ENCODE measurements around the gene HS1BP3.

The HS1BP3 gene

GRCh38 chr2:20674974-20675679 is 24.2 kb upstream of the HS1BP3 start:
- DNase-seq, result no peak

DNA sequence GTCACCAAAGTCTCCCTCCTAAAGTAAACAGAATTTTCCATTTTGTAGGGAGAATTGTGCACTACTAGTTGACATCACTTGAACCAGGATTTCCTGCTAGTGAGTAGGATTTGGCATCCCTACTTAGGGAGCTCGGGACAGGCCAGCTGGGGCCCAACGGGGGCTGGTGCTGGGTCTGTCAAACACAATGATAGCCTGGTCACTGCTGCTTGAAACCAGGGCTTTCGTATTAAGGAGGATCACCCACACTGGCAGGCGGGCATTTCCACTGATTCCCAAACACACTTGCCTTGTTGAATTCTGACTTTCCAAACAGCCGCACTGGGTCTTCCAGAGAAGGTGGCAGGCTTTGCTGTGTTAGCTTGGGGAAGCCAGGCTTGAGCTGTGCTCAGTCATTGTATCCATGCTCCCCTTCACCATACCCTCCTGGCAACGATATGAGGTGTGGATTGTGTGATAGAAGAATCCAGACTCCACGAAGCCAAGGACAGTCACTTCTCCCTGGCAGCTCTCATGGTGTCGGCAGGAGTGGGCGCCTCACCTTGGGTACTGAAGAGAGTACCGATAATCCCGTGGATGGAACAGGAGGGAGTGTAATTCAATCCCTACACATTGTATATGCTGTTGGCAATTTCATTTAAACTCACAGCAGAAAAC is 23.5 kb upstream of the HS1BP3 start:
- no peak for DNase-seq

DNA sequence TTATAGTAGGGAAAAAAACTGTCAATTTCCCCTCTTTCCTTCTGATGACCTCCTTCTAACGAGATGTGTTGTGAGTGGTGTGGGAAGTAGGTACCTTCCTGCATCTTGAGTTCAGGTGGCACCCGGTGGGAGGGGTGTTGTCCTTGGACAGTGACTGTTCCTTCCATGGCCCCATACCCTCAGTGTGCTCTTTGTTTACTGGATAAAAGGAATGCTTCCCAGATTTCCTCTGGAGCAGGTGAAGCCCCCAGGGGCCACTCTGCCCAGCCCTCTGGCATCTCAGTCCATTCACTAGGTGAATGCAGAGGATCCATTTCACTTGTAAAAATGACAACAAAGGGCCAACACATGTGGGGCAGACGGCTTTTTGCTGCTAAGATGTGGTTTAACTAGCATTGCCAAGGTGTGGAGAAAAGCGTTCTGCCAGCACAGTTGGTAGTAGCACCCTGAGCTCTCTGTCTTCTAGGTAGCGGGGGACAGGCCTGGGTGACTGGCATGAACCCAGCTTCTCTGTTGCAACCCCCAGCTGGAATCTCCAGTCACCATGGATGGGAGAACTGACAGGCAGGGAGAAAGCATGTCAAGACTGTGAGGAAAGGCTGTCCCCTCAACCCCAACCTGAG is 22.9 kb upstream of the HS1BP3 start:
- no peak for DNase-seq

DNA sequence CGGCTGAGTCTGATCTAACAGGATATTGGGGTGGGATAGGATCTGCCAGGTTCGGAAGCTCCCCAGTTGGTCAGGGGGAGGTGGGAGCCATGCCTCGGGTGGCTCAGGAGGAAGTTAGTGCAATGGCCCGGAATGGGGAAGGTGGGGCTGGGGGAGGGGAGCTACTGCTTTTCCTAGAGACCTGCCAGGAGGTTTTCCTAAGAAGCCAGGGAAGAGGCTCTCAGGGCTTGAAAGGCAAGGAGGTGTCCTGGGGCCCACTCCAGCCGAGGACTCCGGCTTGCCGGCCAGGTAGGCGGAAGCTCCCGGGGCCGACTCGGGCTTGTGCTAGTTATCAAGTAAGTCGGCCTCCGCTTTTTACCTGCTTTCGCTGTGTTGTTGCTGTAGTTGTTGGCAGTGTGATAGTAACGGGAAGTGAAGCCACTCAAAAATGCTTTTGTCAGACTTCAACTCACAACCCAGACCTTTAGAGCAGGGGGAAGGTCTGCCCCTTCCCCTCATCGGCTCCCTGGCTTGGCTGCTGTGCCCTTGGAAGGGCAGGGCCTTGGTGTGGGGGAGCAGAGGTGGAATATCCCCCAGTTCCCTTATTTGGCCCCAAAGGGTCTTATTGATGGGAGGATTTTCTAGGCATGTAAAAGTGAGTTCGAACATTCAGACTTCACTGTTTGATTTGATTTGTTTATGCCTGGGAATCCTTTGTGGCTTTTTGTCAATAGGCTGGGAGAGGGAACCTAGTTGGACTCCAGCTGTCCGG is 21.5 kb upstream of the HS1BP3 start:
- DNase-seq, result no peak

DNA sequence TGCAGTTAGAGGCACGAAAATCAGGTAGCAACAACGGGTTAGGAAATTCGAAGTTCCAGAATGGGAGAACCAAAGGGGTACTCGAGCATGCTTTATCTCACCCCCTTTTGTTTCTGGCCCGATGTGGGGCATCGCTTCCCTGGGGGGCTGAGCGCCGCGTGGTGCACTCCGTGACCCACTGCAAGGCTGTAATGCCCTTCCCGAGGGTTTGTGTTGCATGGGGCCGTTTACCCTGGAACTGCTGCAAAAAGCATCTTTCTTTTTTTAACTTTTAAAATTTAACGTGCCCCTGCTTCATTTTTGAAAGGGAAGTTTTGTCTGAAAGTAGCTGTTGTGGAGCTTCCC is 20.8 kb upstream of the HS1BP3 start:
- DNase-seq, result no peak

DNA sequence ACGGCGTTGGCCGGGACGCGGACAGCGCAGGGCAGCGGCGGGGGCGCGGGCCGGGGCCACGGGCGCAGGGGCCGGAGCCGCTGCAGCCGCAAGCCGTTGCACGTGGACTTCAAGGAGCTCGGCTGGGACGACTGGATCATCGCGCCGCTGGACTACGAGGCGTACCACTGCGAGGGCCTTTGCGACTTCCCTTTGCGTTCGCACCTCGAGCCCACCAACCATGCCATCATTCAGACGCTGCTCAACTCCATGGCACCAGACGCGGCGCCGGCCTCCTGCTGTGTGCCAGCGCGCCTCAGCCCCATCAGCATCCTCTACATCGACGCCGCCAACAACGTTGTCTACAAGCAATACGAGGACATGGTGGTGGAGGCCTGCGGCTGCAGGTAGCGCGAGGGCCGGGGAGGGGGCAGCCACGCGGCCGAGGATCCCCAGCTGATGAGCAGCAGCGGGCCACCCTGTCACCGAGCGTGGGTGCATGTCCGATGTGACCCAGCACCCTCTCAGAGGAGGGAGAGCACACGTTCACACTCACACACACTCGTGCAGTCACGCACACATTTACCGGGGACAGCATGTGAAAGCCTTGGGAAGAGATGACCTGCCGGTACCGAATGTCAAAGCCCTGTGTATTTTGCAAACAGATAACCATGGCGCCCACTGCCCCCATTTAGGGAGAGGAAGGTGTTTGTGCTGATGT is 20.3 kb upstream of the HS1BP3 start:
- DNase-seq, result no peak

- no peak for DNase-seq
Observed at GRCh38 chr2:20670315-20671035, 19.6 kb upstream of the HS1BP3 start.

DNA sequence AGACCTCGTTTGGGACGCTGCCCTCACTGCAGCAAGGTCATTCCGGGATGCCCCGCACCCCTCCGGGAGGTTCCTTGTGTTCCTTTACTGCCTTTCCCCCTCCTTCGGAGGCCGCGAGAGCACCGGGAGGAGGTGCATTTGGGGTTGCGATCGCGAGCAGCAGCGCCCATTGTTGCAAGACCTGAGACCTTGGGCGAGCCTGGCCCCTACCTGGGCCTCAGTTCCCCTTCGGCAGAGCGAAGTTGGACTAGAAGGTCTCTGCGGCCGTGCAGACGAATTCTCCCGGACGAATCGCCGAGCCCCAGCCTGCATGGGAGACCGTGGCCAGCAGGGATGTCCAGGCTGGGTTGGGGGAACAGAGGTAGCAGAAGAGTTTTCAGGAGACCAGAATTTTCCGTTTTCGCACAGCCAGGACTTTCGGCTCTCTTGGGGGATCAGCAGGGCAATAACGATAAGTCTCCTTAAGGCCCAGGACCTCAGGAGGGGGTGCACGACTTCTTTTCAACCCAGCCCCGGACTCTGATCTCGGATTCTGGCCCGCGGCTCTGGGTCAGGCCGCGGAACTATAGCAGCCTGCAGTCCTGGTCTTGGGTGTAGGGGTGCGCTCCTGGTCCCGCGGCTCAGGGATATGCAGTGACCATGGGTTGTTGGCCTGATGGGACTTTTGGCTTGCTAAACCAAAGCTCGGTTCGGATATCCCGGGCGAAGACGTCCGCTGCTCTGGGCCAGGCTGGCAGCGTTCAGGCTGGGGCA is 18.8 kb upstream of the HS1BP3 start:
- DNase-seq, result no peak

- DNase-seq, result no peak
Observed at GRCh38 chr2:20668871-20669475, 18.1 kb upstream of the HS1BP3 start.

- no peak for DNase-seq
Observed at GRCh38 chr2:20668451-20668850, 17.6 kb upstream of the HS1BP3 start.

- DNase-seq, result no peak
Observed at GRCh38 chr2:20667531-20668401, 16.9 kb upstream of the HS1BP3 start.

GRCh38 chr2:20667151-20667530 is 16.2 kb upstream of the HS1BP3 start:
- no peak for DNase-seq

DNA sequence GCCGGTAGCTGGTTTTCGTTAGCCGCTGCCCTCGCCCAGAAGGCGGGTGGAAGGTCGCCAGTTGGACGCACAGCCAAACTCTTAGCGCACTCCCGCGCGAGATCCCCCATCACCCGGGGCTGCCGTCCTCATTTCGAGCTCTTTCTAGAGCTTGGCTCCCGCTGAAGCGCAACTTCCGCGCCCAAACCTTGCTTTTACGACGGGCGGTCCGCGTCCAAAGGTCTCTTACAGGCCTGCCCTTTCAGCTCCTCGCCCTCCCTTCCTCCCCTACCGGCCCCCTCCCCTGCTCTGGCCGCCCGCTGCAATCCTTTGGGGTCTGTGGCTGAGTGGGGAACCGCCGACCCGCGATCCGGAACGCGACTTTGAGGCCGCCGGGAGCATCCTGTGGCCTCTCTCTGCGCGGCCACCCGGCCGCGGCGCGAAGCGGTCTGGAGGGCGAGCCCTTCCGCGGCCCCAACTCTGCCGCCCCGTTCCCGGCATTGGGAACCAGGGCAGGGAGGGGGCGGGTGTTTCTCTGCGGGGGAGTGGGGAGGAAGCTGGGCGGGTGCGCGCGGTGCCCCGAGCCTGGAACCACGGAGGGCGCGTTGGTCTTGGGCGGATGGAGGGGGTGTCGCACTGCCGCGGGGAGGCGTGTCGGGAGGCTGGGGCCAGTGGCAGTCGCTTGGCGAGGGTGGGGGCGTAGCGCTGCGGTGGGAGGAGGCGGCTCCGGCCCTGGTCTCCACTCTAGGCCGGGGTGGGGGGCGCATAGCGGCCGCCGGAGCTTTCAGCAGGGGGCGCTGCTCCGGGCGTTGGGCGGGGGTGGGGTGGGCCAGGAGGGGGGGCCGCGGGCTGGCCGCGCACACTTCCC is 15.6 kb upstream of the HS1BP3 start, which contains the start of gene GDF7:
Gene GDF7 (plus strand): TSS at position 841 of the 847 bp plus-strand sequence. CDS start 96 bp downstream, outside the sequence.
- no peak for DNase-seq

DNA sequence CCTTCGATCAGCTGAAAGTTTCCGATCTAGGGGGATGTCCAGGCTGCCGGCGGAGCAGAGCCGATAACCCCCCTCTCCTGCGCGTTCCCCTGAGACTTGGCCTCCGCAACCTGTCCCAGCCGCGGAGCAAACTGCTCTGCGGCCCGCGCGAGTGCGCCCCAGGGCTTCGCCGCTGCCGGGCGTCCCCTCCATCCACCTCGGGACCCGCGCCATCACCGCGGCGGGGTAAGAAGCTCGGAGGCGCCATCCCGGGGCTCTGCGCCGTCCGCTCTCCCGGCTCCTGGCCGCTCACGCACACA is 15.1 kb upstream of the HS1BP3 start:
- DNase-seq, result no peak

GRCh38 chr2:20665243-20666004 is 14.5 kb upstream of the HS1BP3 start:
- no peak for DNase-seq

DNA sequence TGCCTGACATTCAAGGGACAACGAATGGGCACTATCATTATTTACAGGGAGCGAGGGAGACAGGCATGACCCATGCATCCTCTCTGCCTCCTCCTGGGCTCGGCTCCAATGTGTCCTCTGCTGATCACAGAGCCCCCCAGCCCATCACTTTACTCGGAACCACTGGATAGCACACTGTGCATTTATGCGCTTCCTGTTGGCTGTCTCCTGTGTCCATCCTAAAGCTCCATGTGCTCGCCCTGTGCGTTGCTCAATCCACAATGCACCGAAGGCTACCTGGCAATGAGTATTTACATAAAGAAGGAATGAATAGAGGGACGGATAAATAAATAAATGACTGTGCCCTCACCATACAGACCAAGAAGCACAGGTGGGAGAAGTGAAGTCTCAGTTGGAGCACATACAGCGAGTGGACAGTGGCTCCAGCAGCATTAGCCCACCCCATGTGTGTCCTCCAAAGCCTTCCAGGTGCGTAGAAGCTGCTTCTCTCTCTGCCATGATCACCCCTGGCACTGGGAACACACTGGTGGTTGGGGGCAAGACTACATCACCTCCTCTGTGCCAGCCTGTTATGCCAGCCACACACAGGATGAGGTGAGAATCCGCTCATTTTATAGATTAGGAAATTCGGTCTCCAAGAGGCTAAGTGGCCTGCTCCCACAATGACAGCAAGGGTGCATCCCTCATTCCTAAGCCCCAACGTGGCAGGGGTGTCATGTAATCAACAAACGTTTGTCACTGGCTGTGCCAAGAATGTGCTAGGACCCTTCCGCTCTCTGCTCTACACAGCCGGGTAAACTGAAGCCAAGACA is 13.7 kb upstream of the HS1BP3 start:
- DNase-seq, result no peak

DNA sequence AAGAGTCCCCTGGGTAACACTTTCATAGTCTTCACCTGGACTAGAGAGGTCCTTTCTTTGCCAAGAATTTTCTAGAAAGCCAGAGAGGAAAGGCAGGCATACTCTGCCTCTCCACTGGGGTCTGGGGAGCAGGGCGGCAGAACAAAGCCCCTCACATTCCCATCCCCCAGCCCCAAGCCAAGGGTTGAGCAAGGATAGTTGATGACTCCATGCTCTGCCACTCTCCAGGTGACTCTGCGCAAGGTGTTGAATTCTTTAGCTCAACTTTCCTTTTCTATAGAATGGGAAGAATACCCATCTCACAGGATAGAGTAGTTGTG is 13.1 kb upstream of the HS1BP3 start:
- no peak for DNase-seq
